ENCODE data around the gene BTD.

DNA sequence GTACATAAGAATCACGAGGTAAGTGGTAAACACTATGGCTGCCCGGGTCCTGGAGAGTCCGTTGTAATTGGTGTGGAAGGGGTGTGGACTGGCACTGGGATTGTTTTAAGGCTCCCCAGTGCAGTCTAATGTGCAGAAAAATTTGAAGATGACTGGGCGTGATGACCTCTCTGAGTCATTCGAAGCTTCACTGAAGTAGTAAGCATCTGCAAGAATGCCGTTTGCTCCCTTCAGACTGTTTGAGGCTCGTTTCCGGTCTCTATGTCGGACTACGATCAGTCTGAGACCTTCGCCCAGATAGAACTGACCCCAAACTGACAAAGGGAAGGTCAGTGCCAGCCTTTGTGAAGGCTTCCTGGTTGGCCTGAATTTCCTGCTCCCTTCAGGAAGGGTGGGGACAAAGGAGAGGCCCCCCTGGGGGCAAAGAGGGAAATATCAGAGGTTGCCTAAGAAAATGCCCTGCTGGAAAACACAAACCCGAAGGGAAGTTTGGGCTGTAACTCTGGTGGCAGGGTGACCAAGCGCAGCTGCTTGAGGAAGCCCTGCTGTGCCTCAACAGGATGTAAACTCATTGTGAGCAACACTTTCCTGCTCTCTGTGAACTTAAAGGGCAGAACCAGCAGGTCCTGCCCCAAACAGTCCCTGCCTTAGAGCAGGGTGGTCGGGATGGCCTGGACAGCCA is 34.6 kb downstream of the BTD start:
- TF ChIP-seq CEBPB (IDR thresholded peaks at IDR 0.05): peak; percentile 73
- no peak for TF ChIP-seq RAD21 (IDR thresholded peaks at IDR 0.05; ENCODE audit: low read depth)
- TF ChIP-seq, protein P1, sequence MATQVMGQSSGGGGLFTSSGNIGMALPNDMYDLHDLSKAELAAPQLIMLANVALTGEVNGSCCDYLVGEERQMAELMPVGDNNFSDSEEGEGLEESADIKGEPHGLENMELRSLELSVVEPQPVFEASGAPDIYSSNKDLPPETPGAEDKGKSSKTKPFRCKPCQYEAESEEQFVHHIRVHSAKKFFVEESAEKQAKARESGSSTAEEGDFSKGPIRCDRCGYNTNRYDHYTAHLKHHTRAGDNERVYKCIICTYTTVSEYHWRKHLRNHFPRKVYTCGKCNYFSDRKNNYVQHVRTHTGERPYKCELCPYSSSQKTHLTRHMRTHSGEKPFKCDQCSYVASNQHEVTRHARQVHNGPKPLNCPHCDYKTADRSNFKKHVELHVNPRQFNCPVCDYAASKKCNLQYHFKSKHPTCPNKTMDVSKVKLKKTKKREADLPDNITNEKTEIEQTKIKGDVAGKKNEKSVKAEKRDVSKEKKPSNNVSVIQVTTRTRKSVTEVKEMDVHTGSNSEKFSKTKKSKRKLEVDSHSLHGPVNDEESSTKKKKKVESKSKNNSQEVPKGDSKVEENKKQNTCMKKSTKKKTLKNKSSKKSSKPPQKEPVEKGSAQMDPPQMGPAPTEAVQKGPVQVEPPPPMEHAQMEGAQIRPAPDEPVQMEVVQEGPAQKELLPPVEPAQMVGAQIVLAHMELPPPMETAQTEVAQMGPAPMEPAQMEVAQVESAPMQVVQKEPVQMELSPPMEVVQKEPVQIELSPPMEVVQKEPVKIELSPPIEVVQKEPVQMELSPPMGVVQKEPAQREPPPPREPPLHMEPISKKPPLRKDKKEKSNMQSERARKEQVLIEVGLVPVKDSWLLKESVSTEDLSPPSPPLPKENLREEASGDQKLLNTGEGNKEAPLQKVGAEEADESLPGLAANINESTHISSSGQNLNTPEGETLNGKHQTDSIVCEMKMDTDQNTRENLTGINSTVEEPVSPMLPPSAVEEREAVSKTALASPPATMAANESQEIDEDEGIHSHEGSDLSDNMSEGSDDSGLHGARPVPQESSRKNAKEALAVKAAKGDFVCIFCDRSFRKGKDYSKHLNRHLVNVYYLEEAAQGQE (IDR thresholded peaks at IDR 0.05; ENCODE audit: low read depth): no peak
- peak; percentile 72; the same call in 1 of the 2 replicates for TF ChIP-seq EP300 (IDR thresholded peaks at IDR 0.05; ENCODE audit: borderline replicate concordance)
- TF ChIP-seq TEAD4 (IDR thresholded peaks at IDR 0.05): peak; percentile 13; the same call in 1 of the 2 replicates
- TF ChIP-seq, protein P2, sequence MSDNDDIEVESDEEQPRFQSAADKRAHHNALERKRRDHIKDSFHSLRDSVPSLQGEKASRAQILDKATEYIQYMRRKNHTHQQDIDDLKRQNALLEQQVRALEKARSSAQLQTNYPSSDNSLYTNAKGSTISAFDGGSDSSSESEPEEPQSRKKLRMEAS (IDR thresholded peaks at IDR 0.05): peak; percentile 20; the same call in 1 of the 2 replicates
- TF ChIP-seq TAF1 (IDR thresholded peaks at IDR 0.05; ENCODE audit: low read depth): 0 out of 2 replicates have a peak, but pooled peaks have one; percentile 25

Data from Ishikawa (cell line).